ENCODE data around the gene CEMIP.

- TF ChIP-seq CTCF (IDR thresholded peaks at IDR 0.05) (no peak), POLR2A (IDR thresholded peaks at IDR 0.05) (no peak)
Measured at GRCh38 chr15:80967451-80967850, 188.3 kb downstream of the CEMIP start.
